IPS-15b (cell line): ENCODE data around the gene SHANK2.

Experiments
- H3K27me3 ChIP-seq: one replicate; pipeline ENCODE4 v1.6.1; 2013; ENCODE audit warnings: low read length; ENCODE audit not compliant: control insufficient read depth, insufficient read depth
- H3K36me3 ChIP-seq: one replicate; pipeline ENCODE4 v1.6.1; 2013; ENCODE audit warnings: low read length; ENCODE audit not compliant: control insufficient read depth, insufficient read depth
- H3K4me1 ChIP-seq: one replicate; pipeline ENCODE4 v1.6.1; 2013; ENCODE audit warnings: mild to moderate bottlenecking, low read length; ENCODE audit not compliant: control insufficient read depth, insufficient read depth
- H3K4me3 ChIP-seq: one replicate; pipeline ENCODE4 v1.5.1; 2013; ENCODE audit warnings: low read depth, low read length
- H3K9ac ChIP-seq: one replicate; pipeline ENCODE4 v1.6.1; 2013; ENCODE audit warnings: low read depth, mild to moderate bottlenecking, low read length
- H3K9me3 ChIP-seq: one replicate; pipeline ENCODE4 v1.6.1; 2013; ENCODE audit warnings: mild to moderate bottlenecking, low read length; ENCODE audit not compliant: control insufficient read depth, insufficient read depth

The SHANK2 gene

DNA sequence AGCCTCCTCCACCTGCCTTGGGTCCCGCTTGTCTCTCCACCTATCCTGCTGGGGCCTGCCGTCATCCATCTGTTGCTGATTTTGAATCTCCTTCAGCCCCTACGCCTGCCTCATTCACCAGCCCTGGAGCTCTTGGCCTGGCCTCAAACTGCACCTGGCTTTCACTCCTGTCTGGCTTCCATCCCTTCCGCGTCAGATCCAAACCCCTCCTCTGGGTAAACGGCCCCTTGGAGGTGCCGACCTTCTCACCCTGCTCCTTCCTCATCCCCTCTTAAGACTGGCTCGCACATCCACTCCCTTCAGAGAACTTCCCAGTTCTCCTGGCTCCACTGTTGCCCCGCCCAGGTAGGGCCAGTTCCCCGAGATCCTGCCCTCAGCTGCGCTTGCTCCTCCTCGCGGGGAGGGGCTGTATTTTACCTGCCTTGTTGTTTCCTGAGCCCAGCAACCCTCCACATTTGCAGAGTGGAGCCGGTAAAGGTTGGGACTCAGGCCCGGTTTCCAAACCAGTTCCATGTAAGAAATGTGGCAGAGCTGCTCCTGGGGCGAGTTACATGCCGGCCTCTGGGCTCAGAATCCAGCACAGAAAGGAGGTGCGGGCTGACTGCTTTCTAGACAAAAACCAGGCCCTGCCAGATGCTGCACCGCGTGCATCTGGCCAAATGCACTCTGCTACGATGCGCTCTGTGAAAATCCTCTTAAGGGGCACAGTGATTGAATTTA lies 13.9 kb upstream of the SHANK2 start:
- Histone ChIP-seq H3K27me3 (no peaks in the 10 kb centered on the region), H3K9me3 (no peaks in the 10 kb centered on the region), H3K9ac (peak overlapping the region; percentile 50), H3K36me3 (no peaks in the 10 kb centered on the region), H3K4me3 (no peak overlapping the region), H3K4me1 (peaks cover 6% of the 10 kb centered on the region)

- Histone ChIP-seq H3K36me3 (no peaks in the 10 kb centered on the region), H3K4me3 (no peak overlapping the region)
Measured at GRCh38 chr11:71265559-71266092, 13.2 kb upstream of the SHANK2 start.

DNA sequence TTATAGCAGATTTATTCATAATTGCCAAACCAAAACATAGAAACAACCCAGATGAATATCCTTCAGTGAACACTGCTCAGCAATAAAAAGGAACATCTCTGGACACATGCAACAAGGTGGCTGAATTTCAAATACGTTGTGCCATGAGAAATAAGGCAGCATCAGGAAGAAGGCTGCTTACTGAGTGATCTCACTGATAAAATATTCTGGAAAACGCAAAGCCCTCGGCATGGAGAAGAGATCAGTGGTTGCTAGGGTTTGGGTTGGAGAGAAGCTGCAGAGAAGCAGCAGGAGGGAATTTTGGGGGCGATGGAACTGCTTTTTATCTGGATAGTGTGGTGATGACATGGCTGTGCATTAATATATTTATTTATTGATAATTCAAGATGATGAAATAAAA lies 11.0 kb upstream of the SHANK2 start:
- H3K27me3 ChIP-seq = no peaks in the 10 kb centered on the region
- no peaks in the 10 kb centered on the region for H3K9me3 ChIP-seq
- no peak overlapping the region for H3K4me3 ChIP-seq
- no peaks in the 10 kb centered on the region for H3K36me3 ChIP-seq
- H3K4me1 ChIP-seq = peaks cover 6% of the 10 kb centered on the region
- H3K9ac ChIP-seq = no peak overlapping the region

More at GRCh38 chr11:71265559-71266092, 13.2 kb upstream of the SHANK2 start:
- peaks cover 6% of the 10 kb centered on the region for H3K4me1 ChIP-seq
- H3K9me3 ChIP-seq = no peaks in the 10 kb centered on the region
- no peaks in the 10 kb centered on the region for H3K27me3 ChIP-seq
- H3K9ac ChIP-seq = no peak overlapping the region

GRCh38 chr11:71255800-71256479 lies 3.6 kb upstream of the SHANK2 start:
- H3K27me3 ChIP-seq = no peaks in the 10 kb centered on the region
- no peak overlapping the region for H3K4me3 ChIP-seq
- H3K4me1 ChIP-seq = peaks cover 10% of the 10 kb centered on the region
- H3K9ac ChIP-seq = no peak overlapping the region
- H3K9me3 ChIP-seq = no peaks in the 10 kb centered on the region
- H3K36me3 ChIP-seq = no peaks in the 10 kb centered on the region

GRCh38 chr11:71255323-71255722 lies 2.9 kb upstream of the SHANK2 start:
- H3K36me3 ChIP-seq = no peaks in the 10 kb centered on the region
- H3K9ac ChIP-seq = no peak overlapping the region
- no peak overlapping the region for H3K4me3 ChIP-seq
- peaks cover 11% of the 10 kb centered on the region for H3K4me1 ChIP-seq
- H3K27me3 ChIP-seq = no peaks in the 10 kb centered on the region
- H3K9me3 ChIP-seq = no peaks in the 10 kb centered on the region

DNA sequence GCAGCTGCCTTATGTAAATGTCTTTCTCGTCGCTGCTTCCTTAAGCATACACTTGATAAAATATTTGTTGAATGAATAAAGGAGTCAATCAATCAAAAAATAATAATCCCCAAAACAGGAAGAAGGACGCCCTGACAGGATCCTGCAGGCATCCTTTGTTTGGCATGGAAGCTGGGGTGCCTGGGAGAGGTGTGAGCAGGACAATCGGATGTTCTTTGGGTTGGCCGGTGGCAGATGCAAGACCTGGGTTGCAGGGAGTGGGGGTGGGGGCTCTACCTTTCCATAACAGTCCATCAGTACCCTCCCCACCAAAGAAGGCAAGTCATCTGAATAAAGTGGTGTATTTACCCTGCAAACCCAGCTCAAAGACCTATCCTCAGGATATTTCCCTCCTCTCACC lies 1.4 kb upstream of the SHANK2 start:
- H3K9ac ChIP-seq = no peak overlapping the region
- H3K4me1 ChIP-seq = peaks cover 25% of the 10 kb centered on the region
- H3K4me3 ChIP-seq = peak overlapping the region; percentile 59
- no peaks in the 10 kb centered on the region for H3K9me3 ChIP-seq
- H3K36me3 ChIP-seq = no peaks in the 10 kb centered on the region
- no peaks in the 10 kb centered on the region for H3K27me3 ChIP-seq

DNA sequence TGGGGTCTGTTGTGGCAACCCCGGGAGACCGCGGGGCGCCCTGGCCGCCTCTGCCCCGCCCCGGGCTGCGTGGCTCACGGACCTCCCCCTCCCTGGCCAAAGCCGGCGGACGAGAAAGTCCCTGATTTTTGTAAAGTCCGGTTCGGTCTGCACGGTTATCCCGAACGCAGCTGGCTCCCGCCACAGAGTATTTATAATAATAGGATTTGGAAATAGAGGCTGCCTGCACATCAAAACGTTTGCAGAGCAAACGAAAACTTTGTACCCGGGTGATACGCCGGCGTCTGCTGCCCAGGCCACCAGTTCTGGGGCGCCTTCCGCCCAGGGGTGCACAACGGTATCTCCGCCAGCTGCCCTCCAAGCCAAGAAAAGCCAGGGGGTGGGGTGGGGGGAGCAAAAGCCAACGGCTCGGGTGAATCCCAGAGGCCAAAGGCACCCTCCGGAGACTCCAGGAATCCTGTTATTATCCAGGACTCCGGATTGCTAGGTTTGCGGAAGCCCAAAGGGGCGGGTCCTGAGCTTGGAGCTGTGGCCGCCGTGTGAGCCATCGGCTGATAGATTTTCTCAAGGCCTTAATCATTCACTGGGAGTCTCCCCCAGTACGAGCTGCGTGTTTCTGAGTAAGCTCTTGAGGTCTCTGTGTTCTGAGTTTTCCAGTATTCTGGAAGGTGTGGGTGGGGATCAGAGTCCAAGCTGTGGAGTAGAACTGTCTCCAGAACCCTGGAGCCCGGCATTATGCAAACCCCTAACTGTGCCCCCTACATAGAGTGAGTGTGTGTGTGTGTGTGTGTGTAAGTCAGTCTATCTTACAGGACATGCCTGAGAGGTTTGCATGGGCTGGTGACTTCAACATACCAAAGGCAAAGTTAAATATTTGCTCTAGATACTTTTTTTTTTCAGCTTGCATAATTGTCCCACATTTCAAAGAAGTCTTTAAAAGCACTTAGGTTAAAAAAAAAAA lies 673 bp upstream of the SHANK2 start:
- Histone ChIP-seq H3K9ac (peak overlapping the region; percentile 54), H3K4me3 (peak overlapping the region; percentile 59)

DNA sequence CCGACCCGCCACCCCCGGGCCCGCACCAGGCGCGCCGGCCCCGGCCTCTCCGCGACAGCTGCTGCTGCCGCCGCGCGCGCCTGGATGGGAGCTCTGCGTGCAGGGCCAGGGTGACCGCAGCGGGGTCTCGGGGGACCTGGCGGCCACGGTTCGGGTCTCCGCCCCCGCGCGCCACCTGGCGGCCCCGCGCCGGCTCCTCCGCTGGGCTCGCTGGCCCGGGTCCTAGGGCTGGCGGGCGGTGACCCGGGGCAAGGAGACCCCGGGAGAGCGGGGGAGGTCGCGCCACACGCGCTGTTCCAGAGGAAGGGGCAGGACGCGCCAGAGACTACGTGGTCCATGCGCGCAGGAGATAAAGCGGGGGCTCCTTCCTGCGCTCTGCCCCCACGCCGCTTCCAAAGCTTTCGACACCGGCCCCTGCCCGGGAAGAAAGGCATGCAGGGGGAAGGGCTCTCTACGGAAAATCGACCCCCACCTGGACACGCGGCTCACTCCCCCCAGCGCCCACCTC lies 562 bp downstream of the SHANK2 start:
- H3K4me1 ChIP-seq = peaks cover 41% of the 10 kb centered on the region
- H3K4me3 ChIP-seq = peak overlapping the region; percentile 88
- peak overlapping the region; percentile 60 for H3K9ac ChIP-seq
- H3K36me3 ChIP-seq = no peaks in the 10 kb centered on the region
- H3K9me3 ChIP-seq = no peaks in the 10 kb centered on the region
- no peaks in the 10 kb centered on the region for H3K27me3 ChIP-seq

More for the DNA sequence above, 673 bp upstream of the SHANK2 start:
- H3K27me3 ChIP-seq = no peaks in the 10 kb centered on the region
- H3K9me3 ChIP-seq = no peaks in the 10 kb centered on the region
- H3K4me1 ChIP-seq = peaks cover 32% of the 10 kb centered on the region
- no peaks in the 10 kb centered on the region for H3K36me3 ChIP-seq

DNA sequence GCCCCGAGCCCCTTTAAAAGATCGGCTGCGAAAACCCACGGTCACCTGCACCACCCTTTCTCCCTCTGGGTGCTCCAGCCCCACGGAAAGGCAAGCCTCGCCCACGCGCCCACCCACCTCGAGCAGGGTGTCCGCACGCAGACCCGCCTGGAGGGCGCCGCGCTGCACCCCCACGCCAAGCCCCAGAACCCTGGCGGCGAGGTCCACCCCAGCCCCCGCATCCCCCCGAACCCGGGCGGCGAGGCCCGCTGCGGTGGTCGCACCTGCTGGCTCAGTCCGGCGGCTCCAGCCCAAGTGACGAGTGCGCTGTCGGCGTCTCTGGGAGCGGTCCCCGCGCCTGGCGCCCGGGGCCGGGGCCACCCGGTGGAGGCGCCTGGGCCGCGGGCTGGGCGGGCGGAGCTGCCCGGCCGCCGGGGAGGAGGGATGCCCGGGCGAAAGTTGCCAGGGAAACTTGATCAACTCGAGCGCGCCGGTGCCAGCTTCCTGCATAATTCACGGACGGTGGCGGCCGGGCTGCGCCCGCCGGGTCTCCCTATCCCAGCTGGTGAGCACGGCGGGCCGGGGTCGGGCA lies 1.1 kb downstream of the SHANK2 start:
- Histone ChIP-seq H3K9ac (no peak overlapping the region), H3K4me1 (peaks cover 44% of the 10 kb centered on the region), H3K27me3 (no peaks in the 10 kb centered on the region), H3K4me3 (peak overlapping the region; percentile 88), H3K9me3 (no peaks in the 10 kb centered on the region), H3K36me3 (no peaks in the 10 kb centered on the region)

- H3K9ac ChIP-seq = no peak overlapping the region
- H3K4me1 ChIP-seq = peaks cover 50% of the 10 kb centered on the region
- H3K27me3 ChIP-seq = no peaks in the 10 kb centered on the region
- H3K9me3 ChIP-seq = no peaks in the 10 kb centered on the region
- peak overlapping the region; percentile 88 for H3K4me3 ChIP-seq
- H3K36me3 ChIP-seq = no peaks in the 10 kb centered on the region
Measured at GRCh38 chr11:71250523-71251150, 1.7 kb downstream of the SHANK2 start.
